ENCODE data around the gene BTG2.

DNA sequence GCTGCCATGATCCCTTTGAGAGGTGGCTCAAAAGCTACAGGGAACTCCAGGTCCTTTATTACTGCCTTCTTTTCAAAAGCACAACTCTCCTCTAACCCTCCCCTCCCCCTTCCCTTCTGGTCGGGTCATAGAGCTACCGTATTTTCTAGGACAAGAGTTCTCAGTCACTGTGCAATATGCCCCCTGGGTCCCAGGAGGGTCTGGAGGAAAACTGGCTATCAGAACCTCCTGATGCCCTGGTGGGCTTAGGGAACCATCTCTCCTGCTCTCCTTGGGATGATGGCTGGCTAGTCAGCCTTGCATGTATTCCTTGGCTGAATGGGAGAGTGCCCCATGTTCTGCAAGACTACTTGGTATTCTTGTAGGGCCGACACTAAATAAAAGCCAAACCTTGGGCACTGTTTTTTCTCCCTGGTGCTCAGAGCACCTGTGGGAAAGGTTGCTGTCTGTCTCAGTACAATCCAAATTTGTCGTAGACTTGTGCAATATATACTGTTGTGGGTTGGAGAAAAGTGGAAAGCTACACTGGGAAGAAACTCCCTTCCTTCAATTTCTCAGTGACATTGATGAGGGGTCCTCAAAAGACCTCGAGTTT is 3.1 kb downstream of the BTG2 start:
- TF ChIP-seq POLR2AphosphoS5 (IDR thresholded peaks at IDR 0.05; ENCODE audit: low read depth, low read length) (no peak), POLR2A (IDR thresholded peaks at IDR 0.05; ENCODE audit: low read depth, low read length) (no peak), TAF1 (IDR thresholded peaks at IDR 0.05; ENCODE audit: low read depth, low read length) (no peak), SPI1 (IDR thresholded peaks at IDR 0.05; ENCODE audit: low read depth, low read length) (no peak), PAX5 (IDR thresholded peaks at IDR 0.05; ENCODE audit: insufficient read depth, low read length, severe bottlenecking) (no peak)

All from GM12891 (cell line).